C4-2B (cell line): Measurements from ENCODE around the gene CHI3L1.

Experiments used
- CTCF ChIP-seq: fragments of 450-650 bp; conservative IDR thresholded peaks from 2 replicates; pipeline ENCODE4 v1.5.1; 2017; ENCODE audit warnings: mild to moderate bottlenecking
- ZFX ChIP-seq: fragments of 450-650 bp; IDR thresholded peaks from 2 replicates; pipeline ENCODE4 v1.6.1; 2017

GRCh38 chr1:203146042-203146369 is 40.5 kb downstream of the CHI3L1 start:
- TF ChIP-seq CTCF: no peak
- no peak for TF ChIP-seq ZFX
